Measurements from ENCODE around the gene ATXN1. TPM values are rescaled to one million over a fixed set of nuclear protein-coding genes. Genes with fewer than 3 reads are reported as not detected.

The ATXN1 gene
- total RNA-seq, 1 donor from 2014 or later: 18.4 TPM

DNA sequence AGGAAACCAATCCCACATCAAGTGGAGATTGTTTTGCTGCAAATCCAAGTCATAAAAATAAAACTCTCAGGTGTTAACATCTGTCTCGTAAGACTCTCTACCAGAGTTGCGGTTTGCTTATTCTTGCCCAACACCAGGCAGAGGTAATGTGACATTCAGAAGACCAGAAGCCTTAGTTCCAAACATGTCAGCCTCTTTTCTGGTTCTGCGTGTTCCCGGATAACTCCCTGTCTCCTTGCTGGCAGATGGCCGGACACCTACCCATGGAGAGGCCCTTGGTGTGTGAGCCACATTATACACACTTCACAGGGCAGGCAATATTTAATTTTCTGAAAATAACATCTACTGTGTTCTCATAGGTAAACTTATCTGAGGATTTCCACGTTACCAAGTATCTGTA is 449.5 kb downstream of the ATXN1 start:
- TF ChIP-seq, protein P1, sequence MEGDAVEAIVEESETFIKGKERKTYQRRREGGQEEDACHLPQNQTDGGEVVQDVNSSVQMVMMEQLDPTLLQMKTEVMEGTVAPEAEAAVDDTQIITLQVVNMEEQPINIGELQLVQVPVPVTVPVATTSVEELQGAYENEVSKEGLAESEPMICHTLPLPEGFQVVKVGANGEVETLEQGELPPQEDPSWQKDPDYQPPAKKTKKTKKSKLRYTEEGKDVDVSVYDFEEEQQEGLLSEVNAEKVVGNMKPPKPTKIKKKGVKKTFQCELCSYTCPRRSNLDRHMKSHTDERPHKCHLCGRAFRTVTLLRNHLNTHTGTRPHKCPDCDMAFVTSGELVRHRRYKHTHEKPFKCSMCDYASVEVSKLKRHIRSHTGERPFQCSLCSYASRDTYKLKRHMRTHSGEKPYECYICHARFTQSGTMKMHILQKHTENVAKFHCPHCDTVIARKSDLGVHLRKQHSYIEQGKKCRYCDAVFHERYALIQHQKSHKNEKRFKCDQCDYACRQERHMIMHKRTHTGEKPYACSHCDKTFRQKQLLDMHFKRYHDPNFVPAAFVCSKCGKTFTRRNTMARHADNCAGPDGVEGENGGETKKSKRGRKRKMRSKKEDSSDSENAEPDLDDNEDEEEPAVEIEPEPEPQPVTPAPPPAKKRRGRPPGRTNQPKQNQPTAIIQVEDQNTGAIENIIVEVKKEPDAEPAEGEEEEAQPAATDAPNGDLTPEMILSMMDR (IDR thresholded peaks at IDR 0.05; ENCODE audit: insufficient read depth, low read length, severe bottlenecking): no peak
- FAIRE-seq: no peak

DNA sequence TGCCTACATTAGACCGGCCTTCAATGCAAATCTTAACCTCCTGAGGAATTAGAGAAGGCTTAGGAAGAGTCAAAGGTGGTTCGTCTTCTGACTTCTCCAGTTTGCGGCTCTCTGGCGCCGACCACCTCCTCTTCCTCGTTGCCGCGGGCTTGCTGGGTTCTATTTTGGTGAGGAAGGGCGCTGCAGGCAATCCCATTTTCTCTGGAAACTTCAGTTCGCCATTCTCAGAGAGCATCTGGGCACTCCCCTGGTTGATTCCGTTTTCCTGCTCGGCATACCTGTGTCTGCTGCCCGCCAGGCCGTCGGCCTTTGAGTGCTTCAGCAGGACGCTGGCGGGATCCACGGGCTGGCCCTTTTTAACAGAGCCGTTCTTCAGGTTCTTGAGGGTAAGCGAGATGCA is 454.9 kb downstream of the ATXN1 start:
- H3K36me3 ChIP-seq (ENCODE audit: control insufficient read depth, insufficient read depth, low read length): no peaks in the 10 kb centered on the region
- H3K4me3 ChIP-seq (ENCODE audit: low read depth, low read length): no peak overlapping the region
- H3K27me3 ChIP-seq (ENCODE audit: control insufficient read depth, insufficient read depth, low read length): no peaks in the 10 kb centered on the region
- DNase-seq (ENCODE audit: low read depth): no peak
- FAIRE-seq: no peak
- TF ChIP-seq, protein P1 (IDR thresholded peaks at IDR 0.05; ENCODE audit: insufficient read depth, low read length, severe bottlenecking): no peak

More for the DNA sequence above, 449.5 kb downstream of the ATXN1 start:
- Histone ChIP-seq H3K27me3 (ENCODE audit: control insufficient read depth, insufficient read depth, low read length) (no peaks in the 10 kb centered on the region), H3K4me3 (ENCODE audit: low read depth, low read length) (no peak overlapping the region), H3K36me3 (ENCODE audit: control insufficient read depth, insufficient read depth, low read length) (no peaks in the 10 kb centered on the region)
- DNase-seq (ENCODE audit: low read depth): no peak

DNA sequence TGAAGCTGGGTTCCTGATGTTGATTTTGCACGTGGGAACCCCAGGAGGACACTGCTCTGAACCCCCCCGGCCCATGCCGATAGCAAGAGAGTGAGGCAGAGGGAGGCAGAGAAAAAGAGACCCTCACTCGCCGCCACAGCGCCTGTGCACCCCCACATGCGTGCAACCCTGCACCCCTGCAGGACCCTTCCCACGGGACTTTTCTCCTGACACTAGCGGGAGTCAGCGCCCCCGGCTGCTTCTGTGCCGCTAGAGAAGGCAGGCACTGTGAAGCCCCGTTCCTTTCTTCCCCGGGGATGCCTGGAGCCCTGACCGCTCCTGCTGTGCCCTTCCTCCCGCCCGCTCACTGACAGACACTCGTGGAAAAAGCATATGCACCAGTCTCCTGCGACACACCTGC is 455.5 kb downstream of the ATXN1 start:
- Histone ChIP-seq H3K4me3 (ENCODE audit: low read depth, low read length) (no peak overlapping the region), H3K27me3 (ENCODE audit: control insufficient read depth, insufficient read depth, low read length) (no peaks in the 10 kb centered on the region), H3K36me3 (ENCODE audit: control insufficient read depth, insufficient read depth, low read length) (no peaks in the 10 kb centered on the region)
- FAIRE-seq (no peak), DNase-seq (ENCODE audit: low read depth) (no peak)
- TF ChIP-seq, protein P1 (IDR thresholded peaks at IDR 0.05; ENCODE audit: insufficient read depth, low read length, severe bottlenecking): no peak

DNA sequence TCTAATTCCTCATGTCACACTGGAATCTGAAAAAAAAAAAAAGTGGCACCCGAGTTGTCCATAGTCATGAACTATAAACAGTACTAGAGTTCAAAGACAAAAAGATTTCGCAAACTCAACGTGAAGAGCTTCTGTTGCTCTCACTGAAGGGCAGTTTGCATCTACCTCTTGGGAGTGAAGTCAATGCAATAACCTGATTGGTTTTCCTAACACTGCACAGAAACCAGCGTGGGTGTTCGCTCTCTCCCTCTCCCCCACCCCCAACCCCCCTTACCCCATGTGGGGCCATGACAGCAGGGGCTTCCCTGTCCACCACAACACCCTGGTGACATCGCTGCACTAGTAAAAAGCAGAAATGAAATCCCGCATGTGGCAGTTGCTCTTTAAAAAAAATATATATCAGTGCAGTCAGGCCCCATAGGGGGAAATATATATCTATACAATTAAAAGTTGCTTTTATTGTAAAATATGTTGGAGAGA is 456.0 kb downstream of the ATXN1 start:
- Histone ChIP-seq H3K36me3 (ENCODE audit: control insufficient read depth, insufficient read depth, low read length) (no peaks in the 10 kb centered on the region), H3K27me3 (ENCODE audit: control insufficient read depth, insufficient read depth, low read length) (no peaks in the 10 kb centered on the region), H3K4me3 (ENCODE audit: low read depth, low read length) (no peak overlapping the region)
- TF ChIP-seq, protein P1 (IDR thresholded peaks at IDR 0.05; ENCODE audit: insufficient read depth, low read length, severe bottlenecking): no peak
- FAIRE-seq: no peak
- no peak for DNase-seq (ENCODE audit: low read depth)

DNA sequence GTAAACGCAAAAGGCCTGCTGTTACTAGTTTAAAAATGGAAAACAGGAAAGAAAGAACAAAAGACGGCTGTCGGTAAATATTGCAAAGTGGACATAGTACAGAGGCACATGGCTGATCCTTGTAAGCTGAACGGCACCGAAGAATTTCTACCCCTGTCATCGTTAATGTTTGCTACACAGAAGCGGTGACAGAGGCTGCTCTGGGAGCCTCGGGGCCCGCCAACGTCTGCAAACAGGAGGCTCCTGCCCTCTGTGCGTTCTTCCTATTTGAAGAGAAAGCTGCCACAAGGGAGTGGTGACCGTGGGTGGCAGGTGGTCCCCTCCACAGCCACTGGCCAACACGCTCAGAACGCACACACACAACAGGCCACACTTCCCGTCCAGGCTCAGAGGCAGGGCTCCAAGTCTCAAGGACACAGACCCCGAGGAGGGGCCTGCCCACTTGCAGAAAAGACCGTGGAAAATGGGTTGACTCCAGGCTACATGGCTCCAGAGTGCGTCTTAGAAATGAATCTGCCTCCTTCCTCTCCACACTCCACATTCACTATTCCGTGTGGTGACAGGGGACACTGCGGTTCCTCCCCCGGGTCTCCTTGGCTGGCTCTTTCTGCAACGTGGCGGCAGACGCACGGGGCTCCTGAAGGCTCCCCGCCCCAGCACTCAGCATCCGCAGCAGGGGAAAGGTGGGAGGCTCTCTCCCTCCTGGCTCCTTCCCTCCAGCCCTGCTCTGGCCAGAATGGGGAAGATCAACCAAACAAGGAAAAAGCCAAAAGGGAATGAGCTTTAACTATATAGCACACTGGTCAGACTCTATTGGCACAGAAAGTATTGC is 458.3 kb downstream of the ATXN1 start:
- H3K4me3 ChIP-seq (ENCODE audit: low read depth, low read length): no peak overlapping the region
- FAIRE-seq: no peak
- TF ChIP-seq, protein P1 (IDR thresholded peaks at IDR 0.05; ENCODE audit: insufficient read depth, low read length, severe bottlenecking): no peak
- H3K36me3 ChIP-seq (ENCODE audit: control insufficient read depth, insufficient read depth, low read length): no peaks in the 10 kb centered on the region
- peak; percentile 54 for DNase-seq (ENCODE audit: low read depth)
- H3K27me3 ChIP-seq (ENCODE audit: control insufficient read depth, insufficient read depth, low read length): no peaks in the 10 kb centered on the region
